ENCODE results near the gene AGAP2. TPM values are rescaled to one million over a fixed set of nuclear protein-coding genes. Genes with fewer than 3 reads are reported as not detected.

The AGAP2 gene
- polyA plus RNA-seq, 1 donor (not counting 4 experiments of a cell fraction or from before 2014, with no cell fraction given), result 0.13 TPM

DNA sequence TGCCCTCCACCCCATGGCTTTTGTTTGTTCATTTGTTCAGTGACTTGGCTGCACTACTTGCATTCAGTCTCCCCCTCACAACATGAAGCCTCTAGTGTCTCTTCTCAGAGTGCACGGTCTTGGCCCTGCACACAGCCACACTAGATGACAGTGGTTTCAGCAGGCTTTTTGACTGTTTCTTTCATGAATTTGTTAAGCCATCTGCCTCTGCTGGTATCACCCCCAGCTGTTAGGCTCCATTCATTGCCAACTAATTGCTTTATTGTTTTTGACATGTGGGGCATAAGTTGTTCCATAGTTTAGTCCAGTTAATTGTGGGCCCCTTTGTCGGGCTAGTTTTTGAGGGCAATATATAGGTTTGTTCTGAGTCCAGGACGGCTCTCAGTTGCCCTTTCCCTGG lies 25.8 kb downstream of the AGAP2 start:
- H3K27me3 ChIP-seq (ENCODE audit: control insufficient read depth, extremely low read depth, insufficient read depth, low read length), result no peaks in the 10 kb centered on the region
- no peaks in the 10 kb centered on the region for H3K9me3 ChIP-seq (ENCODE audit: control insufficient read depth, low read depth, low read length)
- H3K9ac ChIP-seq (ENCODE audit: control insufficient read depth, extremely low read depth, insufficient read depth, low read length), result no peak overlapping the region
- DNase-seq (ENCODE audit: low read depth, low spot score), result no peak
- H3K36me3 ChIP-seq (ENCODE audit: control insufficient read depth in 2 of 2, extremely low read depth in 1 of 2, insufficient read depth in 2 of 2, low read length in 2 of 2), result peaks cover 4 to 5% of the 10 kb centered on the region in 2 experiments
- no peaks in the 10 kb centered on the region for H3K79me2 ChIP-seq (ENCODE audit: control insufficient read depth, insufficient read depth, low read length)
- no peaks in the 10 kb centered on the region for H3K4me1 ChIP-seq (ENCODE audit: control insufficient read depth, extremely low read depth, insufficient read depth, low read length)
- no peaks in the 10 kb centered on the region for H4K20me1 ChIP-seq (ENCODE audit: control insufficient read depth, extremely low read depth, insufficient read depth, low read length)
- TF ChIP-seq CTCF (optimal IDR thresholded peaks at IDR 0.05 in 1 of 3, IDR thresholded peaks at IDR 0.05 in 1 of 3, conservative IDR thresholded peaks at IDR 0.05 in 1 of 3; ENCODE audit: extremely low read depth in 1 of 3, insufficient read depth in 2 of 3, low read length in 3 of 3) (no peak), EZH2 (IDR thresholded peaks at IDR 0.05; ENCODE audit: low read length) (no peak)
- H3K4me2 ChIP-seq (ENCODE audit: control insufficient read depth, extremely low read depth, insufficient read depth, low read depth, low read length), result no peak overlapping the region
- no peak overlapping the region for H3K4me3 ChIP-seq (ENCODE audit: control insufficient read depth in 2 of 3, extremely low read depth in 1 of 3, insufficient read depth in 2 of 3, low read depth in 1 of 3, low read length in 3 of 3)
- no peak overlapping the region for H2AFZ ChIP-seq (ENCODE audit: control insufficient read depth, low read length)
- H3K27ac ChIP-seq (ENCODE audit: control insufficient read depth, insufficient read depth, low read length), result no peak overlapping the region
- H3K9me1 ChIP-seq (ENCODE audit: control insufficient read depth, extremely low read depth, insufficient read depth, low read length), result no peaks in the 10 kb centered on the region
- FAIRE-seq, result no peak
- dilution Hi-C loops (cut with MboI; ENCODE audit: extremely low pct_ligation_motif_present, low sequenced_read_pairs), result no loop called here

- TF ChIP-seq EZH2 (IDR thresholded peaks at IDR 0.05; ENCODE audit: low read length) (no peak), CTCF (optimal IDR thresholded peaks at IDR 0.05 in 1 of 3, IDR thresholded peaks at IDR 0.05 in 1 of 3, conservative IDR thresholded peaks at IDR 0.05 in 1 of 3; ENCODE audit: extremely low read depth in 1 of 3, insufficient read depth in 2 of 3, low read length in 3 of 3) (no peak)
- Histone ChIP-seq H2AFZ (ENCODE audit: control insufficient read depth, low read length) (no peak overlapping the region), H3K79me2 (ENCODE audit: control insufficient read depth, insufficient read depth, low read length) (no peaks in the 10 kb centered on the region), H3K36me3 (ENCODE audit: control insufficient read depth in 2 of 2, extremely low read depth in 1 of 2, insufficient read depth in 2 of 2, low read length in 2 of 2) (peaks cover 0 to 6% of the 10 kb centered on the region in 2 experiments), H3K9me1 (ENCODE audit: control insufficient read depth, extremely low read depth, insufficient read depth, low read length) (no peaks in the 10 kb centered on the region), H4K20me1 (ENCODE audit: control insufficient read depth, extremely low read depth, insufficient read depth, low read length) (no peaks in the 10 kb centered on the region), H3K27ac (ENCODE audit: control insufficient read depth, insufficient read depth, low read length) (no peak overlapping the region), H3K27me3 (ENCODE audit: control insufficient read depth, extremely low read depth, insufficient read depth, low read length) (no peaks in the 10 kb centered on the region), H3K9me3 (ENCODE audit: control insufficient read depth, low read depth, low read length) (no peaks in the 10 kb centered on the region), H3K4me1 (ENCODE audit: control insufficient read depth, extremely low read depth, insufficient read depth, low read length) (no peaks in the 10 kb centered on the region), H3K4me2 (ENCODE audit: control insufficient read depth, extremely low read depth, insufficient read depth, low read depth, low read length) (no peak overlapping the region), H3K4me3 (ENCODE audit: control insufficient read depth in 2 of 3, extremely low read depth in 1 of 3, insufficient read depth in 2 of 3, low read depth in 1 of 3, low read length in 3 of 3) (no peak overlapping the region), H3K9ac (ENCODE audit: control insufficient read depth, extremely low read depth, insufficient read depth, low read length) (no peak overlapping the region)
- FAIRE-seq (no peak), DNase-seq (ENCODE audit: low read depth, low spot score) (no peak)
- dilution Hi-C loops (cut with MboI; ENCODE audit: extremely low pct_ligation_motif_present, low sequenced_read_pairs), result no loop called here
These were observed 30.2 kb downstream of the AGAP2 start for GRCh38 chr12:57708296-57708695.
